Measurements from ENCODE around the gene BAIAP3. TPM values are rescaled to one million over a fixed set of nuclear protein-coding genes. Genes with fewer than 3 reads are reported as not detected.

Gene BAIAP3
- total RNA-seq, 2 experiments from 2014 or later: 19.6 to 21.5 TPM

GRCh38 chr16:1330931-1331711, 2.3 kb upstream of the BAIAP3 start:
- CTCF ChIA-PET: no interaction called here
- DNase-seq: no peak
- Mint-ChIP-seq H3K36me3 (ENCODE audit: low read depth) (peaks cover 6% of the 10 kb centered on the region), H3K4me3 (peak overlapping the region; percentile 20), H3K27me3 (peaks cover 21% of the 10 kb centered on the region), H3K9me3 (no peaks in the 10 kb centered on the region), H3K27ac (no peak overlapping the region), H3K4me1 (ENCODE audit: low read depth) (peaks cover 12% of the 10 kb centered on the region)
- peak overlapping the region in 1 of 2 donors; percentile 44 for H3K27ac ChIP-seq (ENCODE audit: low read depth in 1 of 2, low read length in 2 of 2)
- H3K4me3 ChIP-seq (ENCODE audit: low read length): peak overlapping the region; percentile 45
- peaks cover 0 to 39% of the 10 kb centered on the region in 2 experiments for H3K9me3 ChIP-seq (ENCODE audit: control insufficient read depth in 1 of 2, insufficient read depth in 1 of 2, low read length in 2 of 2)
- POLR2A ChIA-PET: interaction anchor here (2.9 to 3.1 kb wide), 2 partner anchors 12 to 22 kb away, joined by 7 to 15 read pairs; partner anchors contain the start of gene UBE2I
- intact Hi-C loops (cut with DNase I, micrococcal nuclease): loop anchor here in 1 of 2 experiments (2.0 kb wide), 1 partner anchor 18 kb away; no protein-coding TSS in a partner anchor
- no peak for TF ChIP-seq CTCF (IDR thresholded peaks at IDR 0.05)
- H3K36me3 ChIP-seq (ENCODE audit: insufficient read depth, low read length): no peaks in the 10 kb centered on the region
- H3K27me3 ChIP-seq (ENCODE audit: control insufficient read depth in 1 of 2, insufficient read depth in 2 of 2, low read length in 2 of 2): peaks cover 31 to 44% of the 10 kb centered on the region in 2 experiments
- peaks cover 47% of the 10 kb centered on the region for H3K4me1 ChIP-seq (ENCODE audit: insufficient read depth, low read length)
- ATAC-seq (ENCODE audit: poor library complexity): no peak

GRCh38 chr16:1331712-1332617, 1.5 kb upstream of the BAIAP3 start:
- POLR2A ChIA-PET: interaction anchor here (1.1 to 3.1 kb wide), 3 partner anchors 11 to 23 kb away, joined by 3 to 15 read pairs (median 7); partner anchors contain the start of gene UBE2I
- Histone ChIP-seq H3K4me3 (ENCODE audit: low read length) (peak overlapping the region; percentile 45), H3K4me1 (ENCODE audit: insufficient read depth, low read length) (peaks cover 47% of the 10 kb centered on the region), H3K36me3 (ENCODE audit: insufficient read depth, low read length) (no peaks in the 10 kb centered on the region), H3K9me3 (ENCODE audit: control insufficient read depth in 1 of 2, insufficient read depth in 1 of 2, low read length in 2 of 2) (peaks cover 0 to 39% of the 10 kb centered on the region in 2 experiments), H3K27ac (ENCODE audit: low read depth in 1 of 2, low read length in 2 of 2) (peak overlapping the region in 1 of 2 donors; percentile 44), H3K27me3 (ENCODE audit: control insufficient read depth in 1 of 2, insufficient read depth in 2 of 2, low read length in 2 of 2) (peaks cover 31 to 44% of the 10 kb centered on the region in 2 experiments)
- H3K27ac Mint-ChIP-seq: no peak overlapping the region
- no peaks in the 10 kb centered on the region for H3K36me3 Mint-ChIP-seq (ENCODE audit: low read depth)
- DNase-seq (peak in 8 of 14 experiments; percentile 28 to 77 (median 40)), ATAC-seq (ENCODE audit: poor library complexity) (peak; percentile 28)
- peaks cover 21% of the 10 kb centered on the region for H3K27me3 Mint-ChIP-seq
- intact Hi-C loops (cut with DNase I, micrococcal nuclease): loop anchor here in 1 of 2 experiments (2.0 kb wide), 1 partner anchor 19 kb away; no protein-coding TSS in a partner anchor
- H3K4me3 Mint-ChIP-seq: peak overlapping the region; percentile 85
- no peaks in the 10 kb centered on the region for H3K9me3 Mint-ChIP-seq
- CTCF ChIA-PET: interaction anchor here (2.0 kb wide), 1 partner anchor 11 kb away, joined by 5 read pairs; no protein-coding TSS in a partner anchor
- peaks cover 12% of the 10 kb centered on the region for H3K4me1 Mint-ChIP-seq (ENCODE audit: low read depth)
- TF ChIP-seq CTCF (IDR thresholded peaks at IDR 0.05): no peak

GRCh38 chr16:1332618-1333148, 762 bp upstream of the BAIAP3 start:
- no peaks in the 10 kb centered on the region for H3K36me3 ChIP-seq (ENCODE audit: insufficient read depth, low read length)
- Mint-ChIP-seq H3K4me1 (ENCODE audit: low read depth) (peaks cover 12% of the 10 kb centered on the region), H3K27ac (no peak overlapping the region), H3K4me3 (peak overlapping the region; percentile 85), H3K9me3 (no peaks in the 10 kb centered on the region), H3K27me3 (peaks cover 21% of the 10 kb centered on the region), H3K36me3 (ENCODE audit: low read depth) (no peaks in the 10 kb centered on the region)
- H3K27ac ChIP-seq (ENCODE audit: low read depth in 1 of 2, low read length in 2 of 2): no peak overlapping the region
- DNase-seq (no peak), ATAC-seq (ENCODE audit: poor library complexity) (no peak)
- peaks cover 31 to 44% of the 10 kb centered on the region in 2 experiments for H3K27me3 ChIP-seq (ENCODE audit: control insufficient read depth in 1 of 2, insufficient read depth in 2 of 2, low read length in 2 of 2)
- peaks cover 0 to 39% of the 10 kb centered on the region in 2 experiments for H3K9me3 ChIP-seq (ENCODE audit: control insufficient read depth in 1 of 2, insufficient read depth in 1 of 2, low read length in 2 of 2)
- no peak for TF ChIP-seq CTCF (IDR thresholded peaks at IDR 0.05)
- peak overlapping the region; percentile 45 for H3K4me3 ChIP-seq (ENCODE audit: low read length)
- ChIA-PET CTCF (interaction anchor here (2.0 kb wide), 1 partner anchor 10 kb away, joined by 5 read pairs; no protein-coding TSS in a partner anchor), POLR2A (interaction anchor here (1.1 to 3.1 kb wide), 2 partner anchors 10 to 16 kb away, joined by 3 to 15 read pairs; no protein-coding TSS in a partner anchor)
- H3K4me1 ChIP-seq (ENCODE audit: insufficient read depth, low read length): peaks cover 47% of the 10 kb centered on the region
- intact Hi-C loops (cut with DNase I, micrococcal nuclease): no loop called here

Measured in CD4-positive, alpha-beta T cell (primary cell).